AG04450 (cell line): ENCODE data around the gene RAB3GAP1. TPM values are rescaled to one million over a fixed set of nuclear protein-coding genes. Genes with fewer than 3 reads are reported as not detected.

Experiments
- CTCF ChIA-PET: fragments of 300-600, 350-600 bp; formaldehyde crosslinking; extraction: SDS; loops from one replicate; lab custom pipeline; 2022; ENCODE audit warnings: antibody characterized with exemption, inconsistent platforms; lab: Charles Lee
- POLR2A ChIA-PET: fragments of 350-600 bp; formaldehyde crosslinking; extraction: SDS; loops from one replicate; lab custom pipeline; 2021; ENCODE audit warnings: antibody characterized with exemption, inconsistent platforms; lab: Yijun Ruan, JAX
- DNase-seq: peaks from one replicate; pipeline ENCODE4 v3.0.0-alpha.2; 2011; ENCODE audit warnings: low read depth, low spot score
- H3K27ac ChIP-seq: one replicate; pipeline ENCODE4 v1.5.1; 2012; ENCODE audit warnings: low read depth, low read length, control low read depth
- H3K27me3 ChIP-seq: one replicate; pipeline ENCODE4 v1.6.0; 2012; ENCODE audit warnings: low read length; ENCODE audit not compliant: control insufficient read depth, insufficient read depth
- H3K4me3 ChIP-seq: 2 replicates; pipeline ENCODE4 v1.5.1; 2011; ENCODE audit warnings: mild to moderate bottlenecking, low read depth, low read length, control low read depth
- H3K9me3 ChIP-seq: 2 replicates; pipeline ENCODE4 v1.5.1; 2012; ENCODE audit warnings: low read length; ENCODE audit not compliant: control insufficient read depth, insufficient read depth
- polyA plus RNA-seq: library from polyadenylated mRNA; depleted of rRNA; stranded (reverse); fragments of >200 nt; gene quantifications from 2 replicates; pipeline ENCODE4 v1.2.3, GENCODE V29; 2011; rRNA removed
- small RNA-seq: library from RNA; depleted of rRNA; stranded (forward); fragments of <200 nt; gene quantifications from one replicate; pipeline ENCODE3, GENCODE V24; 2012; ENCODE audit warnings: low read depth; ENCODE audit not compliant: insufficient read length
- TF ChIP-seq, protein P1 (sequence below): IDR thresholded peaks from 2 replicates; pipeline ENCODE4 v1.5.1; 2011; ENCODE audit warnings: low read depth, low read length, control low read depth, inconsistent platforms

Gene RAB3GAP1
- polyA plus RNA-seq, 1 experiment: 47.5 TPM

DNA sequence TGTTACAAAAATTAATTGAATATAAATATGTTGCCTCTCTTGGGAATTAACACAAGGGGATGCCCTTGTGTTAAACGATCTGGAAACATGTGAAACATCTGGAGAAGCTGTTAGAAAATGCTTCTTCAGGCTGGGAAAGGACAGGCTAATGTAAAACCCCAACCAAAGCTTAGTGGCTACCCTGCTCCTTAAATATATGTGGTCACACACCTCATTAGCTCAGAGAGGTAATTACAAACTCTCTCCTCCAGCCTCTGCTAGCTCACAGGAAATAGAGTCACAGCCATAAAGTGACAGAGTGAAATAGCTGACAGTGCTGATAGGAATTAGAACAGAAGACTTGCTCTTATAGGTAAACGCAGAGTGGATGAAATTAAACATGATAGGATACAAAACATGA lies 155.9 kb downstream of the RAB3GAP1 start:
- POLR2A ChIA-PET: no interaction called here
- Histone ChIP-seq H3K27me3 (no peaks in the 10 kb centered on the region), H3K9me3 (no peaks in the 10 kb centered on the region), H3K27ac (no peak overlapping the region), H3K4me3 (no peak overlapping the region)
- TF ChIP-seq, protein P1, sequence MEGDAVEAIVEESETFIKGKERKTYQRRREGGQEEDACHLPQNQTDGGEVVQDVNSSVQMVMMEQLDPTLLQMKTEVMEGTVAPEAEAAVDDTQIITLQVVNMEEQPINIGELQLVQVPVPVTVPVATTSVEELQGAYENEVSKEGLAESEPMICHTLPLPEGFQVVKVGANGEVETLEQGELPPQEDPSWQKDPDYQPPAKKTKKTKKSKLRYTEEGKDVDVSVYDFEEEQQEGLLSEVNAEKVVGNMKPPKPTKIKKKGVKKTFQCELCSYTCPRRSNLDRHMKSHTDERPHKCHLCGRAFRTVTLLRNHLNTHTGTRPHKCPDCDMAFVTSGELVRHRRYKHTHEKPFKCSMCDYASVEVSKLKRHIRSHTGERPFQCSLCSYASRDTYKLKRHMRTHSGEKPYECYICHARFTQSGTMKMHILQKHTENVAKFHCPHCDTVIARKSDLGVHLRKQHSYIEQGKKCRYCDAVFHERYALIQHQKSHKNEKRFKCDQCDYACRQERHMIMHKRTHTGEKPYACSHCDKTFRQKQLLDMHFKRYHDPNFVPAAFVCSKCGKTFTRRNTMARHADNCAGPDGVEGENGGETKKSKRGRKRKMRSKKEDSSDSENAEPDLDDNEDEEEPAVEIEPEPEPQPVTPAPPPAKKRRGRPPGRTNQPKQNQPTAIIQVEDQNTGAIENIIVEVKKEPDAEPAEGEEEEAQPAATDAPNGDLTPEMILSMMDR: no peak
- no peak for DNase-seq
- CTCF ChIA-PET: interaction anchor here (1.2 kb wide), 1 partner anchor 204 kb away, joined by 5 read pairs; no protein-coding TSS in a partner anchor

GRCh38 chr2:135212757-135213156 lies 160.7 kb downstream of the RAB3GAP1 start:
- TF ChIP-seq, protein P1: no peak
- Histone ChIP-seq H3K4me3 (no peak overlapping the region), H3K27ac (no peak overlapping the region), H3K9me3 (no peaks in the 10 kb centered on the region), H3K27me3 (no peaks in the 10 kb centered on the region)
- CTCF ChIA-PET: no interaction called here
- POLR2A ChIA-PET: no interaction called here
- DNase-seq: no peak

GRCh38 chr2:135218426-135218825 lies 166.3 kb downstream of the RAB3GAP1 start:
- H3K9me3 ChIP-seq: no peaks in the 10 kb centered on the region
- TF ChIP-seq, protein P1: no peak
- no peak overlapping the region for H3K4me3 ChIP-seq
- no peaks in the 10 kb centered on the region for H3K27me3 ChIP-seq
- H3K27ac ChIP-seq: no peak overlapping the region
- DNase-seq: no peak
- ChIA-PET POLR2A (interaction anchor here (0.7 kb wide), 1 partner anchor 52 kb away, joined by 3 read pairs; no protein-coding TSS in a partner anchor), CTCF (no interaction called here)

DNA sequence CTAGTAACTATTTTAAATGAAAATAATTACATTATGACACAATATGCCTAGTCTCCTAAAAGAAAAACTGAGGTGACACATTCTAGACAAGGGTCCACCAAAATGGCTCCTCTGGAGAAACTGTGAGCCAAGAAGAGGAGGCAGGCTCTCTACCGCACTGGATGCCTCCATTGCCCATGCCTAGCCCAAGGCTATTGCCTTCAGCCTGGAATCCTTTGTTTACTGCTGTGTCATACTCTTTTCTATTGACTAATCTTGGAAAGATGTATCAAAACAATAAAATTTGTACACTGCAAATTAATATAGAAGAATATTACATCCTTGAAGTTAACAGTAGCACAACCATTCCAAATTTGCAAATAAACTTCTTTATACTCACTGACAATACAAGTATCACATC lies 167.1 kb downstream of the RAB3GAP1 start:
- POLR2A ChIA-PET: no interaction called here

More for the DNA sequence above, 167.1 kb downstream of the RAB3GAP1 start:
- H3K27ac ChIP-seq: no peak overlapping the region
- H3K4me3 ChIP-seq: no peak overlapping the region
- no peaks in the 10 kb centered on the region for H3K27me3 ChIP-seq
- H3K9me3 ChIP-seq: no peaks in the 10 kb centered on the region
- DNase-seq: no peak
- TF ChIP-seq, protein P1: no peak
- CTCF ChIA-PET: no interaction called here

Small RNA genes lying within 50 kb of the gene (small RNA-seq; reads per million reads assigned to genes)
- not detected for gene SNORA40B

Other genes with a start within 250 kb of the RAB3GAP1 start
- not detected in 2 replicates for gene ACMSD, start 213.7 kb upstream of the RAB3GAP1 start, polyA plus RNA-seq
- 13.7 and 14.9 TPM in 2 replicates for gene CCNT2, start 133.5 kb upstream of the RAB3GAP1 start, polyA plus RNA-seq
- not detected in 2 replicates for gene MAP3K19, start 4.8 kb upstream of the RAB3GAP1 start, polyA plus RNA-seq